Astrocyte of the cerebellum (primary cell): ENCODE measurements around the gene HIP1.

ENCODE experiments used
- DNase-seq: peaks from one replicate; pipeline ENCODE4 v3.0.0-alpha.2; 2011; ENCODE audit warnings: low read depth
- H3K4me3 ChIP-seq: 2 replicates; pipeline ENCODE4 v1.5.1; 2011; ENCODE audit warnings: mild to moderate bottlenecking, low read depth, low read length, moderate library complexity
- in situ Hi-C: cut with HindIII; loops from 2 replicates; pipeline ENCODE4 v1.10.0; 2017; ENCODE audit warnings: low sequenced_read_pairs
- TF ChIP-seq, protein P1 (sequence below): IDR thresholded peaks from 2 replicates; pipeline ENCODE4 v1.5.1; 2012; ENCODE audit warnings: low read length, low read depth, moderate library complexity, mild to moderate bottlenecking; ENCODE audit errors: missing control alignments

The HIP1 gene

DNA sequence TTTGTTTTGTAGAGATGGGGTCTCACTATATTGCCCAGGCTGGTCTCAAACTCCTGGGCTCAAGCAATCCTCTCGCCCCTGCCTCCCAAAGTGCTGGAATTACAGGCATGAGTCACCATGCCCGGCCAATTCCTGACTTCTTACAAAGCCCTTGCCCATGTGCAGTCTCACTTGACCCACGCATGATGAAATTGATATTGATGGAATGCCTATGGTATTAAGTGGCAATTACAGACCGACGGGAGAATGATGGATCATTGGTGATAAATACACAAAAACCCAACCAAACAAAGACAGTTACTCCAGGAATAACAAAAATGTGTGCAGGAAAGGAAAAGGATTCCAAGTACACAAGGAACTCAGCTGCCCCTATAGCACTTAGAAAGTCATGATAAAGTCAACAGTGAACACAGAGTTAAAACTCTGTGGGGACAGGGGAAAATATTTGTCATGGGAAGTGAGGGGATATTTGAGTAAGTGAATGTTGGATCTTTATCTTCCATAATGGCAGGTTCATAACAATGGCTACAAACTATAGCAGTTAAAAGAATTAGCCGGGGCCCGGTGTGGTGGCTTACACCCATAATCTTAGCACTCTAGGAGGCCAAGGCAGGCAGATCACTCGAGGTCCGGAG is 21.6 kb downstream of the HIP1 start:
- TF ChIP-seq, protein P1, sequence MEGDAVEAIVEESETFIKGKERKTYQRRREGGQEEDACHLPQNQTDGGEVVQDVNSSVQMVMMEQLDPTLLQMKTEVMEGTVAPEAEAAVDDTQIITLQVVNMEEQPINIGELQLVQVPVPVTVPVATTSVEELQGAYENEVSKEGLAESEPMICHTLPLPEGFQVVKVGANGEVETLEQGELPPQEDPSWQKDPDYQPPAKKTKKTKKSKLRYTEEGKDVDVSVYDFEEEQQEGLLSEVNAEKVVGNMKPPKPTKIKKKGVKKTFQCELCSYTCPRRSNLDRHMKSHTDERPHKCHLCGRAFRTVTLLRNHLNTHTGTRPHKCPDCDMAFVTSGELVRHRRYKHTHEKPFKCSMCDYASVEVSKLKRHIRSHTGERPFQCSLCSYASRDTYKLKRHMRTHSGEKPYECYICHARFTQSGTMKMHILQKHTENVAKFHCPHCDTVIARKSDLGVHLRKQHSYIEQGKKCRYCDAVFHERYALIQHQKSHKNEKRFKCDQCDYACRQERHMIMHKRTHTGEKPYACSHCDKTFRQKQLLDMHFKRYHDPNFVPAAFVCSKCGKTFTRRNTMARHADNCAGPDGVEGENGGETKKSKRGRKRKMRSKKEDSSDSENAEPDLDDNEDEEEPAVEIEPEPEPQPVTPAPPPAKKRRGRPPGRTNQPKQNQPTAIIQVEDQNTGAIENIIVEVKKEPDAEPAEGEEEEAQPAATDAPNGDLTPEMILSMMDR, result no peak
- H3K4me3 ChIP-seq, result no peak overlapping the region
- DNase-seq, result no peak
- in situ Hi-C loops, result no loop called here

DNA sequence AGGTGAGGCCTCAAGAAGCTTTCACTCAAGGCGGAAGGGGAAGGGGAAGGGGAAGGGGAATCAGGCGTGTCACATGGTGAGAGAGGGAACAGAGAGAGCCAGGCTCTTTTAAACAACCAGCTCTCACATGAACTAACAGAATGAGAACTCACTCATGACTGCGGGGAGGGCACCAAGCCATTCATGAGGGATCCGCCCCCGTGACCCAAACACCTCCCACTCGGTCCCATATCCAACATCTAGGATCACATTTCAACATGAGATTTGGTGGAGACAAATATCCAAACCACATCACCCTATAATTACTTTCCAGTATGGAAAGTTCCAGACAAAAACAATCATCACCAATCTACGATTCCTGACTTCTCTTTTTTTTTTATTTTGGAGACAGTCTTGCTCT is 22.9 kb downstream of the HIP1 start:
- TF ChIP-seq, protein P1, result no peak
- no peak overlapping the region for H3K4me3 ChIP-seq
- in situ Hi-C loops, result no loop called here
- DNase-seq, result no peak

DNA sequence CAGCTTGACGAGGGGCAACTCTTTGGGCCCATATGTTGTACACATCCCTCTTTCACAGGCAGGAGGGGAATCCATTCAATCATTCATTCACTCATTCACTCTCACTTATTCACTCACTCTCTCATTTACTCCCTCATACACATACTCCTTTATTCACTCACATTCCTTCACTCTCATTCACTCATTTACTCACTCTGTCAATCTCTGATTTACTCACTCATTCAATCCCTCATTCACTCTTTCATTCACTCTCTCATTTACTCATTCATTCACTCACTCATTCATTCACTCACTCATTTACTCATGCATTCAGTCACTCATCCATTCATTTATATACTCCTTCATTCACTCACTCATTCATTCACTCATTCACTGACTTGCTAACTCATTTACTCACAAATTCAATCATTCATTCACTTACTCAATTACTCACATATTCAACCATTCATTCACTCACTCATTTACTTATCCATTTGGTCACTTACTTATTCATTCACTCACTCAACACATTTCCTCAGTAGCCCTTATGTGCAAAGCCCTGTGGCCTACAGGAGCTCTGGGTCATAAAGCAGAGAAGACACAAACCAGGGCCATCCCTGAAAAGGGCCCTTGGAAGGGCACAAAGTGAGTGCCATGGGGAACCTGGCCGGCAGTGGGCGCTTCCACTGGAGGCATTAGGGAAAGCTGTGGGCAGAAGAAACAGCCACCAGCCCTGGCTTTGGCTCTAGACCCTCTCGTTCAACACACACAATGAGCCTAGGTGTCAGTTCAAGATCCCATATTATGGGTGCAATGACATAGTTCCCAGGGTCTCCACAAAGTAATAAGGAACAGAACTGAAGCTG is 26.0 kb downstream of the HIP1 start:
- TF ChIP-seq, protein P1, result no peak
- in situ Hi-C loops, result no loop called here
- DNase-seq, result no peak
- H3K4me3 ChIP-seq, result no peak overlapping the region

DNA sequence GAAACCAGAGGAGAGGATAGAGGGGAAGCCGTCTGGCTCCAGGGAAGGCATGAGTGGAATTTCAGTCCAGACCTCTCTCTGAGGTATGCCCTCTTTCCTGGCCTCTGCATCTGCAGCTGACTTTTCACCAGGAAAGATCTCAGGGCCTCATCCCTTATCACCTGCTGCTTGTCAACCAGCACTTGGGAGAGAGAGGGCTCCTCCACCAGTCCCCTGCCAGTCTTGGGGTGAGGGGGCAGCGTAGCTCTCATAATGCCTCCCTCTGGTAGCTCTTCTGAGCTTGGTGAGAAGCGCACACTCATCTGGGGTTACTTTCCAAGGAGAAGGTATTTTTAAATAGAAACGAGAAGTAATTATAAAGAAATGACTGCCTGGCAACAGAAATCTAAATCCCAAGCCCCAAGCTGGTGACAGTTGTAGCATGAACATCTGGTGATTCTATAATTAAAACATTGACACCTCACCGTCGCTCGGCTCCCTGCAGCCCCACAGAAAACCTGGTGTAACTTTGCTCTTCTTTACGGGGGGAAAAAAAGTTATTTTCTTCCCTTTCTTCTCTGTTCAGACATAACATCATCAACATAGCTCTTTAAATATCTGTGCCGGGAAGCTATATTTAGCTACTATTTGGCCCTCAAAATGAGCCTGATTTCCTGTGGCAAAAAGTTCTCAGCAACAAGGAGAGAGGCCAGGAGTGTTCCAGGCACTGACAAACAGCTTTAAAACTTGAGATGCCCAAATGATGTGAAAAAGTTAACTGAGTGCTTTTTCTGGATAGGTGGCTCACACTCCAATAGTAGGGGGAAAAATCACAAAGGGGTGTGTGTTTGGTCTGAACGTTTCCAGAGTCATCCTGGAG is 26.9 kb downstream of the HIP1 start:
- in situ Hi-C loops, result no loop called here
- H3K4me3 ChIP-seq, result no peak overlapping the region
- no peak for DNase-seq
- TF ChIP-seq, protein P1, result no peak

DNA sequence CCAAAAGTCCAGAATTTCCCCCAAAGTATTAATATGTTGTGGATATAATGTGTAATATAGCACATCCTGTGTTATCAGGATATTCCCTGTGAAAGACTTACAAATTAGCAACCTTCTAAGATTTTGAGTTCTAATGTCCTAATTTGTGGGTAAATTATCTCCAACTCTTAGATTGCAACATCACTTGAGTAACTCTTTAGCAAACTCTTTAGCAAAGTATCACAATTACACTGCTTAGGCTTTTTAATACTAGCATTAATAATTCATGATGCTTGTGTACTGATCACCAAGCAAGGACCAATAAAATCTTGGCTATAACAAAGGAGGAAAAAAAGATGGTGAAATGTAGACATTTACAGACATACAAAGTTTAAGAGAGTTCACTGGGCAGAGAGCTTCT is 27.7 kb downstream of the HIP1 start:
- TF ChIP-seq, protein P1, result no peak
- no peak overlapping the region for H3K4me3 ChIP-seq
- in situ Hi-C loops, result no loop called here
- no peak for DNase-seq

DNA sequence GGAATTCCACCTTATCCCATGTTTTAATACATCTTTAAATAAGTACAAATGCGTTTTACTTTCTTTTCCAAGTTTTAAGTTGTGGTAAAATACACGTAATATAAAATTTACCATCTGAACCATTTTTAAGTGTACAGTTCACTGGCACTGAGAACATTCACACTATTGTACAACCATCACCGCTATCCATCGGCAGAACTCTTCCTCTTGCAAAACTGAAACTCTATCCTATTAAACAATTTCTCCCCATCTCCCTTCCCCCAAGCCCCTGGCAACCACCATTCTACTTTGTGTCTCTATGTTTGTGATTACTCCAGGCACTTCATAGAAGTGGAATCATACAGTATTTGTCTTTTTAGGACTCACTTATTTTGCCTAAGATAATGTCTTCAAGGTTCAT is 33.8 kb downstream of the HIP1 start:
- no peak for DNase-seq
- TF ChIP-seq, protein P1, result no peak

More for the DNA sequence above, 33.8 kb downstream of the HIP1 start:
- H3K4me3 ChIP-seq, result no peak overlapping the region
- in situ Hi-C loops, result no loop called here
